GM19239 (cell line): Measurements from ENCODE around the gene PPIC.

ENCODE experiments used
- DNase-seq: peaks from one replicate; pipeline ENCODE4 v3.0.0; 2011; ENCODE audit warnings: low spot score; ENCODE audit not compliant: insufficient read length
- FAIRE-seq: peaks from 2 replicates; lab custom pipeline; 2011; peaks lifted over from hg19 to GRCh38; lab: Jason Lieb, UNC

PPIC gene

DNA sequence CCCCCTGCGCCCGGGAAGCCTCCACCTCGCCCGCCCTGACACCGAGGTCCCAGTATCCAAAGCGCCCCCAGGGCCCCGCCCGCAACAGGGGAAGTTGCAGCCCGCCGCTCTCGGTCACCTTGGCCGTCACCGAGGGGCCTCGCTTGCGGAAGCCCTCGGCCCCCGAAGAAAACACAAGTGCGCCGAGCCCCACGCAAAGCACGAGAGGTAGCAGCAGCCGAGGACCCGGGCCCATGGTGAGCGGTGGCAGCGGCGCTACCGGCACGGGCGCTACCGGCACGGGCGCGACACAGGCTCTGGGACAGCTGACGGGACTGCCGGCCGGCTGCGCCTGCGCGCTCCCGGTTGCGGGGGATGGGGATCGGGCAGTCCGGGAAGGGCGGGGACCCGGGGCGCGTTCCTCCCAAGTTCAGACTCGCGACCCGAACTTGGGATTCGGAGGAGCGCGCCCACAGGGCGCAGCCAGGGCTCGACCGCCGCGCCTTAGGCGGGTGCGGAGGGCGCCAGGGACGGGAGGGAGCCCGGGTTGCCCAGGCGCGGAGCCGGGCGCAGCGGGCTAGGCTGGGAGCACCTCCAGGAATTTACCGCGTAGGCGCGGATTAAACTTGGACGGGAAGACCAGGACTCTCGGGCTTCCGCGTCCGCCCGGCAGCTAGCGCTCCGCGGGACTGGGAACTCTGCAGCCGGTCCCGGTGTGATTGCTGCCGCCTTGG lies at the start of gene PPIC:
PPIC (minus strand) TSS at position 335 of the 713 bp plus-strand sequence; CDS start at position 235, 100 bp downstream.
- FAIRE-seq: peak; percentile 11
- DNase-seq: peak; percentile 28

DNA sequence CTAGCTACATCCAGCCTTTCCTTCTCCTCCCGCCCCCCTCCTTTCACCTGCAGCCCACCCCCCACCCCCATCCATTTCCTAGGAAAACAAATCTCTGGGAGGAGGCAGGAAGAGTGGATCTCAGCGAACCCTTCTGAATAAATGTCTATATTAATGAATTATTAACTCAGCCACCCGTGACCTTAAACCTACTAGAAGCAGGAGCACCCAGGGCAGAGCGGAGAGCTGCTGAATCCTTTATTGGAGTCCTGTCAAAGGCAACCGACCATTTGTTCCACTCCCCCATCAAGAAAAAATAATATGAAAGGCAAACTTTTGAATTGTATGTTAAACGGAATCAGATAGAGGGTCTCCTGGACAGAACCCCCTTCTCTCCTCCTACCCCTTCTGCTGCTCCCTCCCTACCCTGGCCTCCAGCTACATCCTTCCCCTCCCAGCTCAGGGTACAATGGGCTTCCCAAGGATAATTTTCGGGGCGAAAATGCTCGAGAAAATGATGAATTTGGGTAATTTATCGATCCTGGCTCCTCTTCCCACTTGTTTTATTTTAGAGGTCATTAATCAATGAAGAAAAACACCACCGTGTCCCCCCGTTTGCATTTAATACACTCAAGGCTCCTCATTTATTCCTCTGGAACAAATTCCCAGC lies 49.2 kb upstream of the PPIC start:
- DNase-seq (no peak), FAIRE-seq (no peak)

- FAIRE-seq: no peak
- DNase-seq: no peak
These were observed 48.4 kb upstream of the PPIC start for GRCh38 chr5:123084730-123085605.

DNA sequence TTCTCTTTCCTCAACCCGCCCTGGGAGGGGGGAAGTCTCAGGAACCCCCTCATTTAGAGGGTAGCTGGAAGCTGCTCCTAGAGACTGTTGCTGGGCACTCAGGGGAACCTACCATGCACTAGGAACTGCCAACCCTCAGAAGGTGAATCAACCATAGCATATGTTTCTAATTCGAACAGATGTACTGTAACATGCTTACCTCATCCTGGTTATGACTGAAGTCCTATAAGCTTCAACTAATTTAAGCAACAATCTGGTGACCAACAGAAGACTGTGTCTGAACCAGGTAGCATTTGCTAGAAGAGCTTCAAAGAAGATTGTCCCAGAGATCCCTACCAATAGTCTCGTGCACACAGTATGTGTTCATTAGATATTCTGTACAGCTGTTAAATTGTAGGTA lies 46.8 kb upstream of the PPIC start:
- DNase-seq (no peak), FAIRE-seq (no peak)

GRCh38 chr5:123080215-123080614 lies 43.7 kb upstream of the PPIC start:
- DNase-seq: no peak
- FAIRE-seq: no peak

GRCh38 chr5:123075521-123076163 lies 39.1 kb upstream of the PPIC start:
- DNase-seq: no peak
- no peak for FAIRE-seq

- no peak for DNase-seq
- no peak for FAIRE-seq
These were observed 31.9 kb upstream of the PPIC start for GRCh38 chr5:123068368-123068938.

GRCh38 chr5:123066016-123066415 lies 29.5 kb upstream of the PPIC start:
- FAIRE-seq: no peak

DNA sequence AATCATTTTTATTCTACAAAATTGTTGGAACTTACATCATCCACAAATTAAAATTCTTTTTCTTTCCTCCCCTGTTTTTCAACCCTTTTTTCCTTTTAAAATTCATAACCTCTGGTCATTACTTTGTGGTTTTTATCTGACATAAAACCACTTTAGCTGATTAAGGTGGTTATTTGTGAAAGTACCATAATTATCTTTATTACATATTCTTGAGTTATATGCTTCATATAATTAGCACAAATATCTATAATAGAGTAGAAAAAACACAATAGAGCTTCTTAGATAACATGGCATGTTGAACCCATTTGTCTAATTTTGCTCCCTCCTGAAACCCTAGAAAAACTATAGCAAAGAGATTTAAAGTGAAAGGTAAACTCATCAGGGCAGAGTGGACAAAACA lies 22.9 kb upstream of the PPIC start:
- no peak for FAIRE-seq
- no peak for DNase-seq

More at GRCh38 chr5:123066016-123066415, 29.5 kb upstream of the PPIC start:
- no peak for DNase-seq

DNA sequence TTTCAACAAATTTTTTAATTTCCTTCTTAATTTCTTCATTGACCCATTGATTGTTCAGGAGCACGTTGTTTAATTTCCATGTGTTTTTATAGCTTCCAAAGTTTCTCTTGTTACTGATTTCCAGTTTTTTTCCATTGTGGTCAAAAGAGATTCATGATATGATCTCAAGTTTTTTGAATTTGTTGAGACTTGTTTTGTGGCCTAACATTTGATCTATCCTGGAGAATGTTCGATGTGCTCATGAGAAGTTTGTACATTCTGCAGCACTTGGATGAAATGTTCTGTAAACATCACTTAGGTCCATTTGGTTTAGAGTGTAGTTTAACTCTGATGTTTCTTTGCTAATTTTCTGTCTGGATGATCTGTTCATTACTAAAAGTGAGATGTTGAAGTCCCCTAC lies 14.7 kb upstream of the PPIC start:
- FAIRE-seq: no peak

DNA sequence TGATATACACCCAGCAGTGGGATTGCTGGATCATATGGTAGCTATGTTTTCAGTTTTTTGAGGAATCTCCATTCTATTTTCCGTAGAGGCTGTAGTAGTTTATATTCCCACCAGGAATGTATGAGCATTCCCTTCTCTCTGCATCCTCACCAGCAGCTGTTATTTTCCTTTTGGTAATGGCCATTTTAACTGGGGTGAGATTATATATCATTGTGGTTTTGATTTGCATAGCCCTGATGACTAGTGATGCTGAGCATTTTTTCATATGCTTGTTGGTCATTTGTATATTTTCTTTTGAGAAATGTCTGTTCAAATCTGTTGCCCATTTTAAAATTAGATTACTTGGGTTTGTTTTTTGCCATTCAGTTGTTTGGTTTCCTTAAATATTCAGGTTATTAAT lies 11.2 kb upstream of the PPIC start:
- DNase-seq: no peak

More for the DNA sequence above, 14.7 kb upstream of the PPIC start:
- DNase-seq: no peak

GRCh38 chr5:123046222-123046621 lies 9.7 kb upstream of the PPIC start:
- FAIRE-seq (no peak), DNase-seq (no peak)

More for the DNA sequence above, 11.2 kb upstream of the PPIC start:
- no peak for FAIRE-seq

- FAIRE-seq: no peak
- no peak for DNase-seq
These were observed 8.5 kb upstream of the PPIC start for GRCh38 chr5:123044926-123045617.

- DNase-seq (no peak), FAIRE-seq (no peak)
These were observed 3.1 kb upstream of the PPIC start for GRCh38 chr5:123039673-123040072.

GRCh38 chr5:123037104-123037418 lies 536 bp upstream of the PPIC start:
- no peak for DNase-seq
- no peak for FAIRE-seq

GRCh38 chr5:123035918-123036390 lies 571 bp downstream of the PPIC start:
- DNase-seq: no peak

DNA sequence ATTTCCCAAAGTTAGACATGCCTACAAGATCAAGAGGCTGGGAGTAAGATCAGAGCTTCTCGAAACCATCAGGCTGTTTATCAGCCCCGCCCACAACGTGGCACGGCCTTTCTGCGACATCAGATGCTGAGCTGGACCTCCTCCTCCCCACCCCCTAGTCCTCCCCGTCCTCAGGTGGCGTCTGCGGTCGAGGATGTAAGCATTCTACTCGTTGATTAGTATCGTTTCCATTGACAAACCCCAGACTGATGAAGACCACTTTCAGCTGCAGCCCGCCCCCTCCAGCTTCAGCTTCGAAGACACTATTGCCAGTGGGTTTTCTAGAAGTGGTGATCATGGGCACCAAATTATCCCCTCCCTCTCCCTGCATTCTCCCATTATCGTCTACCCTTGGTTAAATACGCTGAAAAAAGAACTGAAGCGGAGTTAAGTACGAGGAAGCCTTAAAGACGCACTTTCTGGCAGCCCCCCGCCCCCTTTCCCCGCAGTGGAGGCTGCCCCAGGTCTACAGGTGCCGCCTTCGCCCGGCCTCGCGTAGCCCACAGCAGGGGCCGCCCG lies 1.1 kb downstream of the PPIC start:
- FAIRE-seq: peak; percentile 40
- peak; percentile 14 for DNase-seq

More at GRCh38 chr5:123035918-123036390, 571 bp downstream of the PPIC start:
- no peak for FAIRE-seq

GRCh38 chr5:123033157-123033671 lies 3.3 kb downstream of the PPIC start:
- no peak for DNase-seq

DNA sequence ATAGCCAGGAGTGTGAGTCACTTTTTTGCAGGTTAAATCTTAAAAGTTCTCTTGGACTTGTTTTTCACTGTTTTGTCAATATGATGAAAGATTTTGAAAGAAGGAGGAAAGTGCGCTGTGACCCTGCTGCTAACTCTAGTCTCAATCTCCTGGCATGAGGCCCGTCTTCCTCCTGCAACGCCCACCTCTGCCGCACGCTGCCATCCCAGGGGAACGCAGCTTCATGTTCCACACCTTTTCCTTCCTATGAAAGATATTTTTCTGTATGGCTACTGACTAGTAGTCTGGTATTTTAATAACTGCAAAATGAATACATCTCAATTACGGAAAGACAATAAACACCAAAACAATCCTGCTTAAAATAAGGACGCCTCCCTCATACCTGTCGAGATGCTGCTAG lies 8.3 kb downstream of the PPIC start:
- no peak for FAIRE-seq
- no peak for DNase-seq

More at GRCh38 chr5:123033157-123033671, 3.3 kb downstream of the PPIC start:
- no peak for FAIRE-seq
